ENCODE data around the gene SLC51B.
"Not testable (repeated sequence)": the region's sequence is repeated elsewhere in the genome, so short reads cannot be mapped to it uniquely, and the experiment has no call there.

SLC51B gene

DNA sequence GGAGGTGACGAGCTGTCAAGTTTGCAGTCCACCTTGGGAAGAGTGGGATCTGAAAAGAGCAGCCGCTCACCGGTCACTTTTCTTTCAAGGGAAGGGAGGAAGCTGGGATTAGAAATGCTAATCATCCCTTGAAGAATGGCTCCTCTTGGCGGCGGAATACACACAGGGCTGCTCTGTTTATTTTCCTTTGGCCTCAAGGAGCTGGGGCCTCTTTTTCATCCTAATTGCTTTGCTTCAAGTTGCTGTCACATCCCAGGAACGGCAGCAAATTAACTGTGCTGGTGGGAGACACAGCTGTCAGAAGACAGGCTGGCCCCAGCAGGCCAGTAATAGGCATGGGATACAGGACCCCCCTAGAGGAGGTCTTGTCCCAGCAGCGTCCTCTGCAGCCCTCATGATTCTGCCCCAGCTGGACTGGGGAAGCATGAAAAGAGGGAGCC, 38.1 kb downstream of the SLC51B start:
- peak in 19 of 56 donors; percentile 14 to 64 (median 29) for DNase-seq

DNA sequence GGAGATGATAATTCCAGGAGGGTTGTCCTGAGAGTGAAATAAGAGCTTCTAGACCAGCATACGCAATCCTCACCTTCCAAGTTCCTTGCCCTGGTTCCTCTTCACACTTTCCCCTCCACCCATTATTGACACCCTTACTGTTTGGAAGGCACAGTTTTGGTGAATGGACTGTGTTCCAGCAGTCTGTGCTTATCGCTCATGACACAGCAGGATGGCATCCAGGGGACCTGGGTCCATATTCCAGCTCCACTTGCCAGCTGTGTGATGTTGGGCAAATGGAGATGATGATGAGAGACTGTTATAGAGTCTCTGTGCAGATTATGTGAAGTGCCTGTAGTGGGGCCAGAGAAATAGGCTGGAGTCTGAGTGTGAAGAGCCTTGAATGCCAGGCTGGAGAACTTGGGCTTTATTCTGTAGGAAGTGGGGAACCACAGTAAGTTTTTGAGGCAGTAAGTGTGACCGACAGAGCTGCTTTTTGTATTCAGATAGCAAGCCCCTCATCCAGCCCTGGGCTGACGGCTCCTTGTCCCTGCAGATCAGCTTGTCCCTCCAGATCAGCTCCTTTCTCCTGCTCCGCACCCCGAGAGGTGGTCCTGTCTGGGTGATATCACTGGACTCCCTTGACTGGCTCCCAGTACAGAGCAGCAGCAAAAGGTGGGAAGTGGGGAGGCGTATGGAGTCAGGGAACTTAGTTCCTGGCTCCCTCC, 39.5 kb downstream of the SLC51B start:
- no peak for DNase-seq

DNA sequence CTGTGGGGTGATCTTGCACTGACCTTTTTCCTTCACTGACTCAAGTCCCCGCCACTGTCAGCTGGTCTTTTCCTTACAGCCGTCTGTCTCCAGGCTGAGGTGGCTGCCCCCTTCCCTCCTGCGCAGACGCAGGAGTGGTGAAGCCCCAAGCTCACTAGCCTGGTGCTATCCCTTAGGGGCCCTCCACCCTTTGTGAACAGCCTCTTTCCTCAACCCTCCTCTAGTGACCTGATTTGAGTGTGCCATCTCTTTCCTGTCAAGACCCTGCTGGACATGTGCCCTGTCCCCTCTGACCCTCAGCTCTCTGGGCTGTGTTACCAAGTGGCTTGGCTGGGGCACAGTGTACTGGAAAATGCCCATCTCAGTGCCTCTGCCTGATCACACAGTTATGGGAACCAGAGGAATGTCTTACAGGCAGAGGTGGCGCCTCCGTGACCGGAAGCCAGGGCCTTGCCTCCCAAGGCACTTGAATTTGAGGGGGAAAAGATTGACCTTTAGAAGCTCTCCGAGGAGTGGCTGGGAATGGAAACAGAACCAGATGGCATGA, 40.1 kb downstream of the SLC51B start:
- no peak for DNase-seq

DNA sequence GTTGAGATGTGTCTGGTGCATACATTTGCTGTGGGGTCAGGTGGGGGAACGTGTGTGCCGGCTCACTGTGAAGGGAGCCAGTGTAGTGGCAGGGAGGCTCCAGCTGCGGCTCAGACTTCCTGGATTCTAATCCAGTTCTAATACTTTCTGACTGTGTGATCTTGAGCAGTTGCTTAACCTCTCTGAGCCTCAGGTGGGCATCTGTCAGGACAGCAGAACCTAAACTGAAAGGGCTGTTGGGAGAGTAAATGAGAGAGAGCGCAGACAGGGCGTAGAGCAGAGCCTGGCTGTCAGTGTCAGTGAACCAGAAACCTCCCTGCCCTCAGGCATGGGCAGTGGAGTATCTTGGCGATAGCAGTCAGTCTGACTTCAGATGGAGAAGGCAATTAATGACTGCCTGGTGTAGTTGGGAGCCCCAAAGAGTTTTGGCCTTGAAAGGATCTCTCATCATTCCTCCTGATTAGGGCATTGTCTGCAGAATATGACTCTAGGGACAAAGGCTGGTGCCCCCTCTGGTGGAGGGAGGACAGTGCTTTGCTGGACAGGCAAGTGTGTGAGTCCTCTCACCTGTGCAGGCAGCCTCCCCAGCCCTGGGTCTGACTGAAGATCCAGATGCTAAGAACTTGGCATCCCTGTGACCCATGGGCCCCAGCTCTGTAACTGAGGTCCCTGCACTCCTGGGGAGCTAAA, 40.9 kb downstream of the SLC51B start:
- DNase-seq, result peak in 1 of 56 donors; percentile 21

DNA sequence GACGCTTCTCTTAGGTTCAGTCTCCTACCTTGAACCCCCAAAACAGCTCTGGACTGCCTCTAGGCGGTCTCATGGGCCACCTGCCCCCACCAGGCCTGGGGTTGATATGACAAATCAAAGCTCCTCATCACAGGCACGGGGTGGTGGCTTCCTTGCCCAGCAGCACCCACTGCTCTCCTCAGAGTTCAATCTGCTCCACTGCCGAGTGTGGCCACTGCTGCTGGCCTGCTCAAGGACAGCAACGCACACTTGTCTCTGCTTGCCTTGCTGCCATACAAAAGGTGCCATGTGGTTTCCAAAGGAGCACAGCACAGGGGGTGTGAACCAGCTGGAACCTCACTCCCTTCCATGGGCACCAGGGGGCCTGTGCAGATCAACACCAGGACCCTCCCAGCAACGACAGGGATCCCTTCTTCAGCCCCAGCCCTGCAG, 41.5 kb downstream of the SLC51B start:
- DNase-seq, result no peak

DNA sequence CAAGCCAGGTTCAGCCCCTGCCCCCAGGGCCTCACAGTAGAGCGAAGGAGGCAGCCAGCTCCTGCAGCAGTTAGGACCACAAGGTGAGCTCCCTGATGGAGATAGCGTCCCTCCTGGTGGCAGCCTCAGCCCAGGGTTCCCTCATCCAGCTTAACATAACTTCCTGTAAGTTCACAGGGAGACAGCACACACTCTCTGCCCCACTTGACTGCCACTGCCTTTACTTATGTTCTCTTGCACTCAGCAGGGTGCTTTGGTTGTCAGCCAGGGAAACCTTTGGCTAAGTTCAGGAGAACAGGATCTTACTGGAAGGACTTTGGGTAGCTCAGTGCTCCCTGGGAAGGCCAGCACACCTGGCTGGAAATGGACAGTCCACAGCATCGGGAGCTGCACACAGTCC, 42.2 kb downstream of the SLC51B start:
- no peak for DNase-seq

DNA sequence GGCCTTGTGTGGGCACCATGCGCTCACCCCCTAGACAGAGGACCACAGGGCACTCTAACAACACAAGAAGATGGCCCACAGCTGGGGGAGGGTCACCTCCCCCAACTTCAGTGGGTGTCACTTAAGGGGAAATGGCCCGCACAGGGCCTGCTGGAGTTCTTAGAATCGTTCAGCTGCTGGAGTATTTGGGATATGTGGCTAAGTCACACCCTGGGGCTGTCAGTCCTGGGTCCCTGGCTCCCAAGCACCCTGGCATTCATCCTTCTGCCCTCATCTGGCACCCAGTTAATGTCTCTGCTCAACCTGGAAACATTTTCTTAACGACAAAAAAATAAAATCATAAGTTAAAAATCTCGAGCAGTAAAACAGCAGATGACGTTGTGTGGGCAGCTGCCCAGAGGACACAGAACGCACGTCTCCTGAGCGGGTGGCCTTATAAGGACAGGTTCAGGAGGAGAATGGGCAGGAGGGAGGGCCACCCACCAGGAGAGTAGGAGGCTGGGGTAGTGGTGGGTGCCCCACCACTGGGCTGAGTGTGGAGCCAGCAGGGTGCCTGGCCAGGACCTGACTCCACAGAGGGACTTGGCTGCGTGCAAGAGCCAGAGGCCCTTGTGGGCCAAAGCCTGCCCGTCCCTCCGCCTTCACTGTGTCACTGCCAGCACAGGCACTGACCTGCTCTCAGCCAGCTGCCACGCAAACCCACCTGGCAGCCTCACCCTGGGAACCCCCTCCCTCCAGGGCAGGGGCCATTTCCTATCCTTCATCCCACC, 42.9 kb downstream of the SLC51B start:
- DNase-seq, result peak in 5 of 56 donors; percentile 16 to 41 (median 20)

DNA sequence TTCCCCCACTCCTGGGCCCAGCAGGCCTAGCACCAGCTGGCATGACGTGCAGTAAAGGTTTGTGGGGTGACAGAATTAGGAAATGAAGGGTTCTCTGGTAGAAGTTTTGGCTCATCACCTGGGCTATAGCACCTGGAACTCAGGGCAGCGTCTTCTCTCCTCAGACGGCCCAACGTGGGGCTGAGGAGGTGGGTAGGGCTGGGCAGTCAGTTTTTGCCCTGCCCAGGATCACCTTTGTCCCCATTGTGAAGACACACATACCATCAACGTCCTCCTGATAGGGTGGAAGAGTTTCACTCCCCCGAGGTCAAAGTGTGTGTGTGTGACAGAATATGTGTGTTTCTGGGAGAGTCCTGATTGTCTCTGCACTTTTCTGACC, 43.4 kb downstream of the SLC51B start:
- DNase-seq, result no peak

DNA sequence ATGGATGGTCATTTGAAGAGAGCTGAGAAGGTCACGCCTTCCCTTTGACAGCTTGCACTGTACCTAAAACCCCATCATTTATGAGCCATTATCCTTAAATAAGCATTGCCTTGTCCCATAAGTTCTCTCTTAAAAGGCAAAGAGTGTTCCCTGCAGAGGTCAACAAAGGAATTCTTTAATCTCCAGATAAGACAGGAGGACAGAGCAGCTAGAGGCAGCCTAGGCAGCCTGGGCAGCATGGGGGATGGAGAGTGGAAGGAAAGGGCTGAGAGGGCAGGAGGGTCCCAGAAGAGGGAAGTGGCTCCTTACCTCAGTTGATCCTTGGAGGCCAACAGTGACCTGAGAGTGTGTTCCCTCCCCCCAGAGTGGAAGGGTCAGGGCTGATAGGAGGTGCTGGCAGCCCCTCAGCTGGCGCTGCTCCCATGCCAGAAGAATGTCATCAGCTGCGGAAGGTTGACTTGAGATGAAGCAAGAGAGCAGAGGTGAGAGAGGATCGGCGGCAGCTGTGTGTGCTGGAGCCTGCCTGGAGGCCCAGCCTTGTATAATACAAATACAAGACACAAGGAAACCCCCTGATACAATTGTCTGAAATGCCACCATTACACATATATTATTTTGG, 44.1 kb downstream of the SLC51B start:
- DNase-seq, result no peak

DNA sequence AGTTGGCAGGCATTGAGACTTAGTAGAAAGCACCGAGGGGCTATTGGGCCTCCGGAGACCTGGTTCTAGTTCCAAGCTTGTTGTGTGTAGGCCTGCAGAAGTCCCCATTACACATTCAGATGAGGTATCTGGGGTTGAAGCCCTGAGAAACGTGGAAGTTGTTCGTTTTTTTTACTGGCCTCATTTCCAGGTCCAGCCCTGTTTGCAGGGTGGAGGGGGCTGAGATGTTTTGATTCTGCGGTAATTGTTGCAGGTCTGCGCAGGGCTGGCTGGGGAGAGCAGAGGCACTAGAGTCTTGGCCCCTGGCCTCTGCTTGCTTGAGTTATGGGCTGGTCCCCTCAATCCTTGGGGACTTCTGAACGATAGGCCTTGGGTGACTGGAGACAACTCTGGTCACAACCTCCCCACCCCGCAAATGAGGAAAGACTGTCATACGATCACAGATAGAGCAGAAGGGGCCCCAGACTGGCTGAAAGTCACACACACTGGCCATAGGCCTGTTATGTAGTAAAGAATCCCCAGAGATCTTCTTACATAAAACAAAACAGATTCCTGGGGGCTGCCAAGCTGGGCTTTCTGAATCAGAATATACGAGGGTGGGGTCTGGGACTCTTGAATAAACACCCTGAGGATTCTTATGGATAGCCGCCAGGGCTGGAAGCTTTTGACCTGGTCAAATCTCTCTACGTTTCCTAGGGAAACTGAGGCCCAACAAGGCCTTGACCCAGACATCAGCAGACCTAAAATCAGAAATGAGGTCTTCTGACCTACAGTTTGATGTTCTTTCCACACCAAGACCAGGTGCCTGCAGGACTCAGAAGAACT, 47.0 kb downstream of the SLC51B start:
- DNase-seq, result no peak

DNA sequence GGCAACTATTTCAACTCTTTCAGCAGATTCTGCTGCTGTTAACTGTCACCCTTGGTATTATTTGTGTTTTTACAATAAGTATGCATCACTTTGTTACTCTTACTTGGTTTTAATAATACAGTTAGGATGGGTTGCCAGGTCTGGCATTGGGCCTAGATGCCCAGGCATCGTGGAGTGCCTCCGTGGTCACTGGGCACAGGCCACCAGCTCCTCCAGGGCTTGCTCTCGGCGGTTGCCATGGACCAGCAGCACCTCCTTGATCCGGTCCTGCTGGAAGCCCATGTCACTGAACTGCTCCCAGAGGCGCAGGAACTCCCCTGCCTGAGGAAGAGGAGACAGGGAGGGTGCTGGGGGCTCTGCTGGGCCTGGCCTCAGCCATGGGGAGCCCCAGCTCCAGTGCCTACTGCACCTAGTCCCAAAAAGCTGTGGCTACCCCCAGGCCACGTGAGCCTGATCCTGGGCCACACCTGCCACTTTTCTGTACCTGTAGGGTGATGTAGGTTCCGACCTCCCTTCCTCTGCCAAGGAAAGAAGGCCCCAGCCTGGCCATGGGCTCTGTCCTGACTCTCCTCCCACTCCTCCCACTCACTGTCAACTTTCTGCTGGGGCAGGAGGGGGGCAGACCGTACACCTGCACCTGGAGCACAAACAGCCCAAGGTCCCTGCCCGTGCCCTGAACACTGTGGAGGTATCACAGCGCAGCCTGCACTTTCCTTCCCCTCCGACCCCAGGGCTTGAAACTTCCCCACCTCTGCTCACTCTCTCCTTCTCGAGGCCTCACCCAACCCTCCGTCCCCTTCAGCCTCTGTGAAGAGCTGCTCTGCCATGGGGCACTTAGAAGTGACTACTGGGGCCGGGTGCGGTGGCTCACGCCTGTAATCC, 48.0 kb downstream of the SLC51B start:
- peak in 1 of 56 donors; percentile 17 for DNase-seq

DNA sequence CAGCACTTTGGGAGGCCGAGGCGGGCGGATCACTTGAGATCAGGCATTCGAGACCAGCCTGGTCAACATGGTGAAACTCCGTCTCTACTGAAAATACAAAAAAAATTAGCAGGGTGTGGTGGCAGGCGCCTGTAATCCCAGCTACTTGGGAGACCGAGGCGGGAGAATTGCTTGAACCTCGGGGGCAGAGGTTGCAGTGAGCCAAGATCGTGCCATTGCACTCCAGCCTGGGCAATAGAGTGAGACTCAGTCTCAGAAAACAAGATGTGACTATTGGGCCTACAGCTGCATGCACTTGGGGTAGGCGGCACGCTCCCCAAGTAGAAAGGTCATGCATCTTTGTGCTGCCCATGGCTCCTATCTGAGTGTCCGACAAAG, 48.6 kb downstream of the SLC51B start:
- not testable (repeated sequence) for DNase-seq

DNA sequence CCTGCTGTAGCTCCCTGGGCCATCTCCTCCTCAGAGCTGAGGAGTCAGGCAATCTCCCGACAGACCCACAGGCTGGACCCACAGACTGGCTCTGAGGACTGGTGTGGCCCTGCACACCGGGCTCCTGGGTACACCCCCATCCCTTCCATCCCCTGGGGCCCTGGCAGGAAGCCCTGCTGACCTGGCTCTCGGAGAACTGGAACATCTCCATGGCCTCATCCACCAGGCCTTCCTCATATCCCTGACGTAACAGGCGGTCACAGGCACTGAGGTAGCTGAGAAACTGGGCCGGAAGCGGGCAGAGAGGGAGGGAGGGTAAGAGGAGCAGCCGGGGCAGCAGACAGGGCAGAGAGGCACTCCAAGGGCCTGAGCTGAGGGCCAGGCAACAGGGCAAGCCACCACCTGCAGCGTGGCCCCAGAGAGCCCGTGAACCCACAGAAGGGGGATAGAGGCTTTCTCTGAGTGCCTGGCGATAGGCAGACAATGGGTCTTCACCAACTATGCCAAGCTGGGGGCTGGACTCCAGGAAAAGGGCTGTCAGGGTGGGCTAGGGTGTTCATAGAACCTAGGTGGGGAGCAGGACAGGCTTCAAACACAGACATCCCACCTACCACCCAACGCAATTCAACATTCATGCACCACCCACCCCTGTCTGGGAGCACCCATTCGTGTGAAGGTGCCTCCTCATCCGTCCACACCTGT, 49.3 kb downstream of the SLC51B start:
- DNase-seq, result peak in 2 of 56 donors; percentile 18 to 42

DNA sequence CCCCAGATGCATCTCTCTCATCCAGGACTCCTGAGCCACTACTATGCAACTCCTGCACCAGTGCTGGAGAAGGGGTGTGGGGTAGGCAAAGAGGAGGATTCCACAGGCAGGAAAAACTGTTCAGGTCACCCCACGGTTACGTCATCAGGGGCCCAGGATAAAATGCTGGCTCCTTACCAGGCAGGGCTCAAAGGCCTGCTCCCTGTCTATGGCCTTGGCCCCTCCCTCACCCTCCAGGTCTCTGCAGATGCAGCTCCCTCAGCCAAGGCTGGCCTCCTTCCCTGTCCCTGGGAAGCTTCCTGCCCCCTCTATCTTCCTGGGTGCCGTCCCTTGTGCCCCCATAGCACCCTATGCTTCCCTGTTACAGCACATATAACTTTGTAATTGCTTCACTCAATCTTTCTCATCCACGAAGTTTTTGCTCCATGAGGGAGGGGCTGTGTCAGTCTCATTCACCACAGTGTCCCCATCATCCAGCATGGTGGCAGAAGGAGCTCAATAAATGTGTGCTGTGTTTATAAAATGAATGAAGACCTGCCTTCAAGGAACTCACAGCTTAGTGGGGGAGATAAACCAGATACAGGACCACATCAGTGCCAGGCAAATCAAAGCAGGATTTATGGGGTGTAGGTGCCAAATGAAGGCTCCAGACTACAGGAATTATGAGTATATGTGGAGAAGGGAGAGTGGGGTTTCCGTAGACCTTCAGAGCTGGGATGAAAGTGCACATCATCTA, 50.0 kb downstream of the SLC51B start:
- no peak for DNase-seq

DNA sequence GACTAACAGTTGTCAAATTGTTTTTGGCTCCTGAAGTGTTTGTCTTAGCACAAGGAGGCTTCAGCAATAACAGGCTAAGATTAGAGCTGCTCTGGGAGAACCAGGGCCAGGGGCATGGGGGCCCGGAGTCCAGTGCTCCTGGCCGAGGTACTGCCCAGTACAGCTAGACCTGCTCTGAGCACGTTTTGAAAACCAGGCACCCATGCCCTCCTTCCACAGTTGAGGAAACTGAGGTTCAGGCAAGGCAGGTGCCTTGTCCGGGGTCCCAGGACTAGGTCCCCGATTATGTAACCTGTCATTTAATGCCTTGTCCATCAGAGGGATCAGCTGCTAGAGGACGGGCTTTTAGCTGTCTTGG, 50.5 kb downstream of the SLC51B start:
- DNase-seq, result no peak

DNA sequence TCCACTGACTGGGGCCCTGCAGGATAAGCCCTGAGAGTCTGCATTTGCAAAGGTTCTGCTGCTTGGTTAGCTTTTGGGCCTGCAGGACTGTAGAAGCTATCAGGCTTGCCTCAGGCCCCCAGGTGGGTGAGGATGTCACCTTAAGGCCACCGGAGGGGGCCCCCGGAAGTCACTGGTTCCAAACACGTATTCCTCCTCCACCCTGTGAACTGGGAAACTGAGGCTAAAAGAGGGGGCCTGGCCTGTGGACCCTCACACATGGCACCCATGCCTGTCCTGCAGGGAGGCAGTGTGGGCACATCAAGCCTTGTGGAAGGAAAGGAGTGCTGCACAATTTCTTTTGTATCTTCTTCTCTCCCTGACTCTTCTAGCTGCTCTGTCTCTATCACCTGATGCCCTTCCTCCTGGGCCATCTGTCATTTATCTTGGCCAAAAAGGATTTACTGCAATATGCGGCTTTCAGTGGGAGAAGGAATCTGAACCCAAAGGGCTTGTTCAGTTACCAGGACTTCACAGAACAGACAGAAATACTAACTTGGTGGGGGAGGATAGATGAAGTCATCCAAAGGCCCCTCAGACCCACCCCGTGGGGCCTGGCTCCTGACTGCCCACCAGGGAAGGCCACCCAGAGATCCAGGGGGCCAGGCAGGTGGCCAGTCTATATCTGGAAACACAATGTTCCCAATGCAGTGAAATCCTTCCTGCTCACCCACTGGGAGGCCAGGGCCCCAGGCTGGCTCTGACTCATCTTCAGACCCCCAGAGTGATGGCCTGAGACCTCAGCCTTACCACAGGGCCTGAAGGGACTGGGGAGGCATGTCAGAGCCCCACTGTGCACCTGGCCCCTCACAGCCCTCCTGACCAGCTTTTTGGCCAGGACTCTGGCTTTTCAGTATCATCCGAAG, 51.5 kb downstream of the SLC51B start:
- DNase-seq, result no peak

DNA sequence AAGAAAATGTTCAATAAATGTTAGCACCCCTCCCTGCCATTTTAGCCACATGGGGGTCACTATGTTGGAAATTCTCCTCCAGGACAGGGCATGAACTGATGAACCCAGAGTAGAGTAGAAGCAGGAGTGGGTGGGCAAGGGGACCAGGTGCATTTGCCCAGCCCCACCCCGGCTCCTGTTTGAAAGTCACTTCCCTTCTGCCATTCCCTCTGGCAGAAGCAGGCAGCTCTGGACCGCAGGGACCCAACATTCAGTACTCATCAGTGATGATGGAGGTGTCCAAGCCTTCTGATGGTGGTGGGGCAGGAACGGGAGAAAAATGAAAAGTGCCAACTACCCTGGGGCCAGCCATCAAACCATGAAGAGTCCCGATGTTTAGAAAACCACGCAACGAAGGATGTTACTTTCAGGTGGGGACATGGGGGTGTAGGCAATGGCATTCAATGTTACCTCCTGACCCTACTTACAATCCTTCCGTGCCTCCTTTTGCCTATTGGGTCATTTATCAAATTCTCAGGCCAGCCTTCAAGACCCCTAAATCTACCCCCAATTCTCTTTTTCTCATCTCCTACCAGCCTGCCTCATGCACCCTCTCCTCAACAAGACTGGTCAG, 52.6 kb downstream of the SLC51B start:
- DNase-seq, result no peak
